ENCODE results near the gene BORA. TPM values are rescaled to one million over a fixed set of nuclear protein-coding genes. Genes with fewer than 3 reads are reported as not detected.
"Not testable (repeated sequence)": the region's sequence is repeated elsewhere in the genome, so short reads cannot be mapped to it uniquely, and the experiment has no call there.

Gene BORA
- total RNA-seq = 4.7 TPM

GRCh38 chr13:72727417-72728289 is at the start of gene BORA, which contains the start of gene MZT1:
Gene BORA (plus strand): TSS chr13:72727923. CDS start chr13:72728941, 1,018 bp downstream.
Gene MZT1 (minus strand): TSS chr13:72727629. CDS start chr13:72727602, 27 bp downstream.
- DNase-seq = peak; percentile 98

- peak; percentile 8 for DNase-seq
Observed at GRCh38 chr13:72678312-72678711, 49.4 kb upstream of the BORA start.

- no peak for DNase-seq
Observed at GRCh38 chr13:72680353-72680752, 47.4 kb upstream of the BORA start.

- no peak for DNase-seq
Observed at GRCh38 chr13:72686766-72687165, 41.0 kb upstream of the BORA start.

GRCh38 chr13:72689181-72689696 is 38.5 kb upstream of the BORA start:
- no peak for DNase-seq

- DNase-seq = no peak
Observed at GRCh38 chr13:72692884-72693514, 34.7 kb upstream of the BORA start.

- DNase-seq = no peak
Observed at GRCh38 chr13:72693832-72694231, 33.9 kb upstream of the BORA start.

GRCh38 chr13:72694314-72694713 is 33.4 kb upstream of the BORA start:
- DNase-seq = no peak

- peak; percentile 22 for DNase-seq
Observed at GRCh38 chr13:72696579-72696978, 31.1 kb upstream of the BORA start.

GRCh38 chr13:72698164-72698563 is 29.6 kb upstream of the BORA start:
- no peak for DNase-seq

GRCh38 chr13:72700509-72700908 is 27.2 kb upstream of the BORA start:
- no peak for DNase-seq

- no peak for DNase-seq
Observed at GRCh38 chr13:72716776-72717175, 10.9 kb upstream of the BORA start.

GRCh38 chr13:72726185-72726584 is 1.5 kb upstream of the BORA start:
- not testable (repeated sequence) for DNase-seq

GRCh38 chr13:72726726-72727416 is 852 bp upstream of the BORA start:
- DNase-seq = peak; percentile 54

GRCh38 chr13:72728290-72728605 is 525 bp downstream of the BORA start:
- DNase-seq = no peak

GRCh38 chr13:72737033-72737432 is 9.3 kb downstream of the BORA start:
- DNase-seq = no peak

GRCh38 chr13:72740015-72740414 is 12.3 kb downstream of the BORA start:
- DNase-seq = no peak

GRCh38 chr13:72745260-72745659 is 17.5 kb downstream of the BORA start:
- no peak for DNase-seq

- no peak for DNase-seq
Observed at GRCh38 chr13:72751220-72751619, 23.5 kb downstream of the BORA start.

- DNase-seq = no peak
Observed at GRCh38 chr13:72754111-72754510, 26.4 kb downstream of the BORA start.

GRCh38 chr13:72757792-72758535 is 30.2 kb downstream of the BORA start:
- DNase-seq = no peak

- DNase-seq = no peak
Observed at GRCh38 chr13:72760189-72760588, 32.5 kb downstream of the BORA start.

All from tongue (tissue), 2 donors.